ENCODE measurements around the gene SLC35F3.

- TF ChIP-seq CTCF (IDR thresholded peaks at IDR 0.05; ENCODE audit: insufficient read depth, low read length, poor library complexity, severe bottlenecking) (no peak), EZH2phosphoT487 (conservative IDR thresholded peaks at IDR 0.05; ENCODE audit: low read length) (no peak)
Observed at GRCh38 chr1:233938476-233938875, 34.0 kb downstream of the SLC35F3 start.
